WTC11 (cell line): ENCODE data around the gene PTX4. TPM values are rescaled to one million over a fixed set of nuclear protein-coding genes. Genes with fewer than 3 reads are reported as not detected.
A peak's percentile ranks its signal among the peaks of the same experiment; 100 is the strongest.

Experiments
- ATAC-seq: fragments of 200-7000 bp; cut with Tn5 transposase; 2 replicates; pipeline ENCODE4 v1.10.0; 2021; ENCODE audit warnings: mild to moderate bottlenecking, moderate library complexity
- CTCF ChIA-PET: fragments of 300-600 bp; sonication (Branson Sonifier 250); formaldehyde crosslinking; loops from one replicate; lab custom pipeline; 2021; ENCODE audit warnings: antibody characterized with exemption; lab: Charles Lee
- POLR2A ChIA-PET: fragments of 350-600 bp; sonication (Branson Sonifier 250); formaldehyde crosslinking; loops from one replicate; lab custom pipeline; 2021; ENCODE audit warnings: antibody characterized with exemption; lab: Charles Lee
- DNase-seq: peaks from one replicate; pipeline ENCODE4 v3.0.0; 2021; ENCODE audit warnings: low spot score
- H3K27ac Mint-ChIP-seq: 2 replicates; pipeline ENCODE4 v1.8.0; 2021; ENCODE audit warnings: mixed read lengths
- H3K27me3 Mint-ChIP-seq: 2 replicates; pipeline ENCODE4 v1.8.0; 2021; ENCODE audit warnings: low read depth, mild to moderate bottlenecking, moderate library complexity, mixed read lengths
- H3K36me3 Mint-ChIP-seq: 2 replicates; pipeline ENCODE4 v1.8.0; 2021; ENCODE audit warnings: mixed read lengths
- H3K4me1 Mint-ChIP-seq: 2 replicates; pipeline ENCODE4 v1.8.0; 2022; ENCODE audit warnings: mixed read lengths
- H3K4me3 Mint-ChIP-seq: 2 replicates; pipeline ENCODE4 v1.8.0; 2021; ENCODE audit warnings: mild to moderate bottlenecking, moderate library complexity, mixed read lengths
- H3K9me3 Mint-ChIP-seq: 2 replicates; pipeline ENCODE4 v1.8.0; 2021; ENCODE audit warnings: mixed read lengths
- CBFB ChIP-seq: sonication (generic); formaldehyde crosslinking; IDR thresholded peaks from 2 replicates; pipeline ENCODE4 v1.8.1; 2022; ENCODE audit warnings: mild to moderate bottlenecking, low read depth, missing genetic modification reagents
- CREM ChIP-seq: sonication (generic); formaldehyde crosslinking; IDR thresholded peaks from 2 replicates; pipeline ENCODE4 v1.8.1; 2022; ENCODE audit warnings: mild to moderate bottlenecking, missing genetic modification reagents, moderate library complexity
- ESRRA ChIP-seq: sonication (generic); formaldehyde crosslinking; IDR thresholded peaks from 2 replicates; pipeline ENCODE4 v1.8.1; 2022; ENCODE audit warnings: mild to moderate bottlenecking, missing genetic modification reagents, borderline replicate concordance
- MXD4 ChIP-seq: fragments of 250-450 bp; sonication (Bioruptor Pico); IDR thresholded peaks from 2 replicates; pipeline ENCODE4 v1.8.0; 2021; ENCODE audit warnings: mild to moderate bottlenecking, moderate library complexity, borderline replicate concordance
- SMAD3 ChIP-seq: sonication (generic); formaldehyde crosslinking; IDR thresholded peaks from 2 replicates; pipeline ENCODE4 v1.8.0; 2022; ENCODE audit warnings: missing genetic modification reagents, mild to moderate bottlenecking, borderline replicate concordance
- TP53 ChIP-seq: sonication (generic); formaldehyde crosslinking; IDR thresholded peaks from 2 replicates; pipeline ENCODE4 v1.8.1; 2023; ENCODE audit warnings: mild to moderate bottlenecking, missing genetic modification reagents
- ZBTB21 ChIP-seq: sonication (generic); formaldehyde crosslinking; IDR thresholded peaks from 2 replicates; pipeline ENCODE4 v1.8.1; 2023; ENCODE audit warnings: mild to moderate bottlenecking, missing genetic modification reagents, borderline replicate concordance
- ZNF416 ChIP-seq: fragments of 250-450 bp; sonication (Bioruptor Pico); IDR thresholded peaks from 2 replicates; pipeline ENCODE4 v1.9.0; 2021; ENCODE audit warnings: mild to moderate bottlenecking, inconsistent platforms
- ZNF423 ChIP-seq: fragments of 250-450 bp; sonication (Bioruptor Pico); IDR thresholded peaks from 2 replicates; pipeline ENCODE4 v2.1.2; 2022; ENCODE audit warnings: mild to moderate bottlenecking, moderate library complexity
- total RNA-seq: library from RNA; stranded (reverse); gene quantifications from 3 replicates; pipeline ENCODE4 v1.2.3, GENCODE V29; 2021
- TF ChIP-seq, protein P1 (sequence below): fragments of 250-450 bp; sonication (Bioruptor Pico); IDR thresholded peaks from 2 replicates; pipeline ENCODE4 v1.9.0; 2021; ENCODE audit warnings: mild to moderate bottlenecking
- TF ChIP-seq, protein P2 (sequence below): sonication (generic); formaldehyde crosslinking; IDR thresholded peaks from 2 replicates; pipeline ENCODE4 v1.8.1; 2022; ENCODE audit warnings: low read depth, missing genetic modification reagents, borderline replicate concordance
- TF ChIP-seq, protein P3 (sequence below): sonication (generic); formaldehyde crosslinking; IDR thresholded peaks from 2 replicates; pipeline ENCODE4 v1.8.1; 2023; ENCODE audit warnings: mild to moderate bottlenecking, moderate library complexity, missing genetic modification reagents
- TF ChIP-seq, protein P4 (sequence below): sonication (generic); formaldehyde crosslinking; IDR thresholded peaks from 2 replicates; pipeline ENCODE4 v1.8.1; 2023; ENCODE audit warnings: mild to moderate bottlenecking, missing genetic modification reagents, moderate library complexity
- TF ChIP-seq, protein P5 (sequence below): sonication (generic); formaldehyde crosslinking; IDR thresholded peaks from 2 replicates; pipeline ENCODE4 v1.8.0; 2022; ENCODE audit warnings: mild to moderate bottlenecking, missing genetic modification reagents
- TF ChIP-seq, protein P6 (sequence below): sonication (generic); formaldehyde crosslinking; conservative IDR thresholded peaks from 2 replicates; pipeline ENCODE4 v1.8.1; 2022; ENCODE audit warnings: mild to moderate bottlenecking, missing genetic modification reagents

Gene PTX4
- total RNA-seq, 1 experiment from 2014 or later = 0.26 TPM

DNA sequence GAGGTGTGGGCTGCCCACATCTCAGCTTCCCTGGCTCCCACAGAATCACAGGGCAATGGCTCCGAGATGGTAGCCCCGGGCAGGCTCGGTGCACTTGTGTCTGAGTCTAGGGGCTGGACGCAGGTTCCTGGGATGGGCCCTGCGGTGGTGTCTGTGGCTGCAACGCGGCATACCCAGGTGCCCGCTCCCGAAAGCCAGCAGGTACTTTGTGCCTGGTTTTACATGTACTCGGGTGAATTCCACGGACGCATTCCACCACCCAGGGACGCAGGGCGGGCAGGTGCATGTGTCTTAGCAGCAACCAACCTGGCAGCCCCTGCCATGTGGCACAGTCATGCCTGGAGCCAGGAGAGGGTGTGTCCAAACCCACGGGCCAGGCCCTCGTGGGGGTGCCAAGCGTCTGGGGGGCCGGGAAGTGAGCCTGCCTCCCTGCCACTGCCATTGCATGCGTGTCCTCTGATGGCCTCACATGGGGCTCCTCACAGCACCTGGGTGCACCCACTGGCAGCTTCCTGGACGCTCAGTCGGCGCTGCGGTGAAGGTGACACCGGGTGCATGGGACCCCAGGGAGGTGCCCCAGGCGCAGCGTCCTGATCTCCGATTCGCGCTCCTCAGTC is 40.3 kb upstream of the PTX4 start:
- no peak for TF ChIP-seq TP53
- TF ChIP-seq CREM = no peak
- TF ChIP-seq, protein P1, sequence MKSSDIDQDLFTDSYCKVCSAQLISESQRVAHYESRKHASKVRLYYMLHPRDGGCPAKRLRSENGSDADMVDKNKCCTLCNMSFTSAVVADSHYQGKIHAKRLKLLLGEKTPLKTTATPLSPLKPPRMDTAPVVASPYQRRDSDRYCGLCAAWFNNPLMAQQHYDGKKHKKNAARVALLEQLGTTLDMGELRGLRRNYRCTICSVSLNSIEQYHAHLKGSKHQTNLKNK (CRISPR knock-in tag) = no peak
- TF ChIP-seq, protein P2, sequence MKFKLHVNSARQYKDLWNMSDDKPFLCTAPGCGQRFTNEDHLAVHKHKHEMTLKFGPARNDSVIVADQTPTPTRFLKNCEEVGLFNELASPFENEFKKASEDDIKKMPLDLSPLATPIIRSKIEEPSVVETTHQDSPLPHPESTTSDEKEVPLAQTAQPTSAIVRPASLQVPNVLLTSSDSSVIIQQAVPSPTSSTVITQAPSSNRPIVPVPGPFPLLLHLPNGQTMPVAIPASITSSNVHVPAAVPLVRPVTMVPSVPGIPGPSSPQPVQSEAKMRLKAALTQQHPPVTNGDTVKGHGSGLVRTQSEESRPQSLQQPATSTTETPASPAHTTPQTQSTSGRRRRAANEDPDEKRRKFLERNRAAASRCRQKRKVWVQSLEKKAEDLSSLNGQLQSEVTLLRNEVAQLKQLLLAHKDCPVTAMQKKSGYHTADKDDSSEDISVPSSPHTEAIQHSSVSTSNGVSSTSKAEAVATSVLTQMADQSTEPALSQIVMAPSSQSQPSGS (CRISPR knock-in tag) = no peak
- TF ChIP-seq SMAD3 (CRISPR knock-in tag) = no peak
- TF ChIP-seq ZNF416 = no peak
- TF ChIP-seq, protein P3, sequence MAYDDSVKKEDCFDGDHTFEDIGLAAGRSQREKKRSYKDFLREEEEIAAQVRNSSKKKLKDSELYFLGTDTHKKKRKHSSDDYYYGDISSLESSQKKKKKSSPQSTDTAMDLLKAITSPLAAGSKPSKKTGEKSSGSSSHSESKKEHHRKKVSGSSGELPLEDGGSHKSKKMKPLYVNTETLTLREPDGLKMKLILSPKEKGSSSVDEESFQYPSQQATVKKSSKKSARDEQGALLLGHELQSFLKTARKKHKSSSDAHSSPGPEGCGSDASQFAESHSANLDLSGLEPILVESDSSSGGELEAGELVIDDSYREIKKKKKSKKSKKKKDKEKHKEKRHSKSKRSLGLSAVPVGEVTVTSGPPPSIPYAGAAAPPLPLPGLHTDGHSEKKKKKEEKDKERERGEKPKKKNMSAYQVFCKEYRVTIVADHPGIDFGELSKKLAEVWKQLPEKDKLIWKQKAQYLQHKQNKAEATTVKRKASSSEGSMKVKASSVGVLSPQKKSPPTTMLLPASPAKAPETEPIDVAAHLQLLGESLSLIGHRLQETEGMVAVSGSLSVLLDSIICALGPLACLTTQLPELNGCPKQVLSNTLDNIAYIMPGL (CRISPR knock-in tag) = no peak
- TF ChIP-seq CBFB = no peak
- TF ChIP-seq, protein P4, sequence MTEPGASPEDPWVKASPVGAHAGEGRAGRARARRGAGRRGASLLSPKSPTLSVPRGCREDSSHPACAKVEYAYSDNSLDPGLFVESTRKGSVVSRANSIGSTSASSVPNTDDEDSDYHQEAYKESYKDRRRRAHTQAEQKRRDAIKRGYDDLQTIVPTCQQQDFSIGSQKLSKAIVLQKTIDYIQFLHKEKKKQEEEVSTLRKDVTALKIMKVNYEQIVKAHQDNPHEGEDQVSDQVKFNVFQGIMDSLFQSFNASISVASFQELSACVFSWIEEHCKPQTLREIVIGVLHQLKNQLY = no peak
- TF ChIP-seq MXD4 = no peak
- TF ChIP-seq, all 79 proteins: peak for 0
- no peaks in the 10 kb centered on the region for H3K27me3 Mint-ChIP-seq

DNA sequence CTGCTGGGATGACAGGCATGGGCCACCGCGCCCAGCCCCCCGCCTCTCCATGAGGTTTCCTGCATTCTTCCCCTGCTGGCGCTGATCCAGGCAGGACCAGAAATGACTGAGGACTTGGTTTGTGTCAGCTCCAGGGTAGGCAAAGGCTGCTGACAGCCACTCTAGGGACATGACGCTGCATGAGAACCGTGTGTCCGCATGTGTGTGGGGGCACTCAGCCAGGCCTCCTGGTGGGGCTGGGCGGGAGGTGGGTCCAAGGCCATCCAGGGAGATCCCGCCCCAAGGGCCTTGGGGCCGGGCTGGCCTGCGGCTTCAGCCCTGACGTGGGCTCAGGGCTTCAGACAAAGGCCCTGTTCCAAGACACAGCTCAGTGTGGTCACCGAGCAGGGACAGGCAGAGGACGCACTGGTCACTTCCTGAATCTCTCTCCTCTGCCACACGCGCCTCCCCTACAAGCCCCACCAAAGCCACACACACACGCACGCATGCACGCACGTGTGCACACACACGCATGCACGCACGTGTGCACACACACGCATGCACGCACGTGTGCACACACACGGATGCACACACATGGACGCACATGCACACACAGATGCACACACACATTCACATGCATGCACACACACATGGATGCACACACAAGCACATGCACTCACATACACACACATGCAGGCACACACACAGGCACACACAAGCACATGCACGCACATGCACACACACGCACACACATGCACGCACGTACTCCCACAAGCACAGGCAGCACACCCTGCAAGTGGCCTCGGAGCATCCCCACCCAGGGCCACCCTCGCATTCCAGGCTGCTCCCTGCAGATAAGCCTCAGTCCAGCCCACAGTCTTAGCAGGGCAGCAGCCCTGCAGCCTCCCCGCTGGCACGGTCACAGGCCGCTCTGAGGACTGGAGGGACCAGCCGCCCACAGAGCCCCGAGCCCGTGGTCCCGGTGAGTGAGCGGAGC is 39.4 kb upstream of the PTX4 start:
- Mint-ChIP-seq H3K27ac (peak overlapping the region; percentile 92), H3K36me3 (no peaks in the 10 kb centered on the region), H3K4me1 (no peaks in the 10 kb centered on the region), H3K4me3 (no peak overlapping the region), H3K27me3 (no peaks in the 10 kb centered on the region), H3K9me3 (no peaks in the 10 kb centered on the region)
- POLR2A ChIA-PET = interaction anchor here (0.7 kb wide), 1 partner anchor 120 kb away, joined by 4 read pairs; no protein-coding TSS in a partner anchor
- TF ChIP-seq ZNF423 (CRISPR knock-in tag) (no peak), ZBTB21 (CRISPR knock-in tag) (no peak), ESRRA (no peak)
- TF ChIP-seq, protein P5, sequence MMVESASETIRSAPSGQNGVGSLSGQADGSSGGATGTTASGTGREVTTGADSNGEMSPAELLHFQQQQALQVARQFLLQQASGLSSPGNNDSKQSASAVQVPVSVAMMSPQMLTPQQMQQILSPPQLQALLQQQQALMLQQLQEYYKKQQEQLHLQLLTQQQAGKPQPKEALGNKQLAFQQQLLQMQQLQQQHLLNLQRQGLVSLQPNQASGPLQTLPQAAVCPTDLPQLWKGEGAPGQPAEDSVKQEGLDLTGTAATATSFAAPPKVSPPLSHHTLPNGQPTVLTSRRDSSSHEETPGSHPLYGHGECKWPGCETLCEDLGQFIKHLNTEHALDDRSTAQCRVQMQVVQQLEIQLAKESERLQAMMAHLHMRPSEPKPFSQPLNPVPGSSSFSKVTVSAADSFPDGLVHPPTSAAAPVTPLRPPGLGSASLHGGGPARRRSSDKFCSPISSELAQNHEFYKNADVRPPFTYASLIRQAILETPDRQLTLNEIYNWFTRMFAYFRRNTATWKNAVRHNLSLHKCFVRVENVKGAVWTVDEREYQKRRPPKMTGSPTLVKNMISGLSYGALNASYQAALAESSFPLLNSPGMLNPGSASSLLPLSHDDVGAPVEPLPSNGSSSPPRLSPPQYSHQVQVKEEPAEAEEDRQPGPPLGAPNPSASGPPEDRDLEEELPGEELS (CRISPR knock-in tag) = no peak
- TF ChIP-seq, protein P6, sequence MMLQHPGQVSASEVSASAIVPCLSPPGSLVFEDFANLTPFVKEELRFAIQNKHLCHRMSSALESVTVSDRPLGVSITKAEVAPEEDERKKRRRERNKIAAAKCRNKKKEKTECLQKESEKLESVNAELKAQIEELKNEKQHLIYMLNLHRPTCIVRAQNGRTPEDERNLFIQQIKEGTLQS (CRISPR knock-in tag) = no peak
- DNase-seq = no peak
- CTCF ChIA-PET = interaction anchor here (1.0 kb wide), 1 partner anchor 10 kb away, joined by 3 read pairs; no protein-coding TSS in a partner anchor
- no peak for ATAC-seq

More for the DNA sequence above, 40.3 kb upstream of the PTX4 start:
- Mint-ChIP-seq H3K27ac (peak overlapping the region; percentile 83), H3K4me1 (no peaks in the 10 kb centered on the region), H3K4me3 (no peak overlapping the region), H3K9me3 (no peaks in the 10 kb centered on the region), H3K36me3 (no peaks in the 10 kb centered on the region)
- POLR2A ChIA-PET = interaction anchor here (0.7 kb wide), 1 partner anchor 119 kb away, joined by 4 read pairs; no protein-coding TSS in a partner anchor
- CTCF ChIA-PET = no interaction called here
- ATAC-seq = no peak
- DNase-seq = no peak
